ENCODE data around the gene MRPL53. TPM values are rescaled to one million over a fixed set of nuclear protein-coding genes. Genes with fewer than 3 reads are reported as not detected.
A peak's percentile ranks its signal among the peaks of the same experiment; 100 is the strongest.
"Not testable (repeated sequence)": the region's sequence is repeated elsewhere in the genome, so short reads cannot be mapped to it uniquely, and the experiment has no call there.

MRPL53 gene
- total and polyA plus RNA-seq, 4 donors, result 23.3 to 106 (median 70.7) TPM

DNA sequence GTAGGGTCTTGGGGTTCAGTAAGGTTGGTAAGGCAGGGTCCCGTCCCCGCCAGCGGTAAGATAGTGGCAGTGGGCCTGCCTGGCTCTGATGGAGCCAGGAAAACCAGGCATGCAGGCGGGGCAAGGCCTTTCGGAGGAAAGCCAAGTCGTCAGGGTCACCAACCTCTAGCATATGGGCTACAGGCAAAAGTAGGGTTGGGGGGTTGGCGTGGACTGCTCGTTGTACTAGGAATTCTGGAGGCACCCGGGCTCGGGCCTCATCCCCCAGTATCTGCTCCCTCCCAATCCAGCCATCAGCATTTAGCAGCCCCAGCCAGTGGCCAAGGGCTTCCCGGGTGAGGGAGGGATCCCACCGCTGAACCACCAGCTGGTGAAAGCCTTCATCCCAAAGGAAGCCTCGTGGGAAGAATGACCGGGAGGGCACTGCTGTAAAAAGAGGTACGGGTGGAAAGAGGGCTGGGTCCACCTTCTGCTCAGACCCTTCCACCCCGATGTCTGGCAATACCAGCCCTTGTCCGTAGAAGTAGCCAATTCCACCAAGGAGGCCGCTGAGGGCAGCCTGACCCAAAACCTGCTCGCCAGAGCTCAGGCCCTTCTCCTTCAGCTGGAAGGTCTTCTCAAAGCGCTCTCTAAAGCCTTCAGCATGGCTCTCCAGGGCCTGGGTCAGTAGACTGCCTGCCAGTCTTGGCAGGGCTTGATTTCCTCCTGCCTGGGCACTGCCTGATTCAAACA, 10.3 kb downstream of the MRPL53 start:
- DNase-seq, result no peak
- Histone ChIP-seq H3K4me1 (ENCODE audit: control insufficient read depth in 5 of 5, insufficient read depth in 5 of 5, low read length in 5 of 5) (peaks cover 6 to 13% (median 10%) of the 10 kb centered on the region in 5 donors), H3K36me3 (ENCODE audit: control insufficient read depth in 4 of 4, insufficient read depth in 4 of 4, low read length in 4 of 4) (peaks cover 4 to 15% (median 7%) of the 10 kb centered on the region in 4 donors), H3K27me3 (ENCODE audit: control insufficient read depth in 3 of 3, insufficient read depth in 3 of 3, low read length in 2 of 3) (no peaks in the 10 kb centered on the region), H3K4me3 (no peak overlapping the region), H3K27ac (ENCODE audit: low read depth in 1 of 2, low read length in 1 of 2) (no peak overlapping the region), H3K9ac (ENCODE audit: insufficient read depth in 1 of 2, low read length in 2 of 2) (no peak overlapping the region), H3K9me3 (ENCODE audit: control insufficient read depth in 4 of 4, insufficient read depth in 3 of 4, low read length in 3 of 4) (no peaks in the 10 kb centered on the region)
- no peak for TF ChIP-seq CTCF (IDR thresholded peaks at IDR 0.05; ENCODE audit: control extremely low read depth, extremely low read depth)
- 94 to 95% methylated on average over 20 of the region's 20 CpGs for WGBS, 2 donors
- ATAC-seq (ENCODE audit: insufficient read depth, low FRiP score), result no peak

DNA sequence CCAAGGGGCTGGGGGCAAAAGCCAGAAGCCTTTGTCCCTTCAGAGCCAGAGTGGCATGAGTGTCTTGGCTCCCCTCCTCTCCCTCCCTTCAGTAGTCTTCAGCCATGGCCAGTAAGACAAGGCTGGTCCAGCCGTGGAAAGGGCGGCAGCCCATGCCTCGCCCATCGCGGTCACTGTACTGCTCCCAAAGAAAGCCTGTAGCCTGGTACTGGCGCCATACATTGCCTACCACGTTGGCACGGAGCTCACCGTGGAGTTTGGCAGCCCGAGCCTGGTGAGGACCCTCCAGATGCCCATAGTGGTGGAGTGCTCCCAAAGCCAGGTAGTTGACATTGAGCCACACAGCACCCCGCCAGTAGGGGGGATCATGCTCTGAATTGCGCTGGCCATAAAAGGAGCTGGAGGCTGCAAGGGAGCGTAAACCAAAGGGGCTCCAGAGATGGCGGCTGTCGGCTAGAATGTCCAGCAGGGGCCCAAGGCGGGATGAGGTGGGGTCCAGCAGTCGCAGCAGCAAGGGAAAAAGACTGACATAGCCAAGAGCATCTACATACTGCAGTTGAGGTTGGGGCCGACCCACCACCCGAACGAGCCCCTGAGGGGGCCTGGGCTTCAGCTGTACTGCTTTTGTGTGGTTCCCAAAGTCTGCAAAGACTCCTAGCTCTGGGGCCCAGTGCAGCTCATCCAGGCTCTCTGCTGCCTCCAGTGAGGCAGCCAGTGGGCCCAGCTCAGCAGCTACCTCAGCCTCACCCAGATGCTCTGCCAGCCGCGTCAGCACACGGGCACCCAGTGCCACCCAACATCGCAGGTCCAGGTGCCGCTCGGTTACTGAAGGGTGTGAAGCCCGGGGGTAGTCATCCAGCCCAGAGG, 11.1 kb downstream of the MRPL53 start:
- Histone ChIP-seq H3K27me3 (ENCODE audit: control insufficient read depth in 3 of 3, insufficient read depth in 3 of 3, low read length in 2 of 3) (no peaks in the 10 kb centered on the region), H3K36me3 (ENCODE audit: control insufficient read depth in 4 of 4, insufficient read depth in 4 of 4, low read length in 4 of 4) (peaks cover 4 to 15% (median 7%) of the 10 kb centered on the region in 4 donors), H3K4me3 (no peak overlapping the region), H3K9me3 (ENCODE audit: control insufficient read depth in 4 of 4, insufficient read depth in 3 of 4, low read length in 3 of 4) (no peaks in the 10 kb centered on the region), H3K4me1 (ENCODE audit: control insufficient read depth in 5 of 5, insufficient read depth in 5 of 5, low read length in 5 of 5) (peaks cover 9 to 21% (median 13%) of the 10 kb centered on the region in 5 donors), H3K9ac (ENCODE audit: insufficient read depth in 1 of 2, low read length in 2 of 2) (no peak overlapping the region), H3K27ac (ENCODE audit: low read depth in 1 of 2, low read length in 1 of 2) (no peak overlapping the region)
- ATAC-seq (ENCODE audit: insufficient read depth, low FRiP score) (no peak), DNase-seq (peak in 1 of 3 donors; percentile 14)
- WGBS, 2 donors, result 93 to 95% methylated on average over 27 of the region's 27 CpGs
- TF ChIP-seq CTCF (IDR thresholded peaks at IDR 0.05; ENCODE audit: control extremely low read depth, extremely low read depth), result no peak

DNA sequence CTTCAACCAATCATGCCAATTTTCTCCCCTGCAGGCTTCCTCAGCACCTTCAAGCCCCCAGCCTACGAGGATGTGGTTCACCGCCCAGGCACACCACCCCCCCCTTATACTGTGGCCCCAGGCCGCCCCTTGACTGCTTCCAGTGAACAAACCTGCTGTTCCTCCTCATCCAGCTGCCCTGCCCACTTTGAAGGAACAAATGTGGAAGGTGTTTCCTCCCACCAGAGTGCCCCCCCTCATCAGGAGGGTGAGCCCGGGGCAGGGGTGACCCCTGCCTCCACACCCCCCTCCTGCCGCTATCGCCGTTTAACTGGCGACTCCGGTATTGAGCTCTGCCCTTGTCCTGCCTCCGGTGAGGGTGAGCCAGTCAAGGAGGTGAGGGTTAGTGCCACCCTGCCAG, 12.3 kb downstream of the MRPL53 start:
- WGBS, 2 donors, result 84 to 86% methylated on average over 10 of the region's 10 CpGs
- not testable (repeated sequence) for H3K27ac ChIP-seq (ENCODE audit: low read depth in 1 of 2, low read length in 1 of 2); DNase-seq; H3K9ac ChIP-seq (ENCODE audit: insufficient read depth in 1 of 2, low read length in 2 of 2); H3K4me3 ChIP-seq; H3K27me3 ChIP-seq (ENCODE audit: control insufficient read depth in 3 of 3, insufficient read depth in 3 of 3, low read length in 2 of 3); H3K9me3 ChIP-seq (ENCODE audit: control insufficient read depth in 4 of 4, insufficient read depth in 3 of 4, low read length in 3 of 4); ATAC-seq (ENCODE audit: insufficient read depth, low FRiP score)
- peaks cover 6 to 15% (median 7%) of the 10 kb centered on the region in 4 donors for H3K36me3 ChIP-seq (ENCODE audit: control insufficient read depth in 4 of 4, insufficient read depth in 4 of 4, low read length in 4 of 4)
- peaks cover 10 to 33% (median 15%) of the 10 kb centered on the region in 5 donors for H3K4me1 ChIP-seq (ENCODE audit: control insufficient read depth in 5 of 5, insufficient read depth in 5 of 5, low read length in 5 of 5)

GRCh38 chr2:74459503-74460118, 12.9 kb downstream of the MRPL53 start:
- H3K9me3 ChIP-seq (ENCODE audit: control insufficient read depth in 4 of 4, insufficient read depth in 3 of 4, low read length in 3 of 4); H3K27ac ChIP-seq (ENCODE audit: low read depth in 1 of 2, low read length in 1 of 2); DNase-seq; H3K9ac ChIP-seq (ENCODE audit: insufficient read depth in 1 of 2, low read length in 2 of 2); ATAC-seq (ENCODE audit: insufficient read depth, low FRiP score); H3K4me3 ChIP-seq; H3K27me3 ChIP-seq (ENCODE audit: control insufficient read depth in 3 of 3, insufficient read depth in 3 of 3, low read length in 2 of 3): not testable (repeated sequence)
- Histone ChIP-seq H3K4me1 (ENCODE audit: control insufficient read depth in 5 of 5, insufficient read depth in 5 of 5, low read length in 5 of 5) (peaks cover 10 to 34% (median 15%) of the 10 kb centered on the region in 5 donors), H3K36me3 (ENCODE audit: control insufficient read depth in 4 of 4, insufficient read depth in 4 of 4, low read length in 4 of 4) (peaks cover 6 to 15% (median 7%) of the 10 kb centered on the region in 4 donors)
- WGBS, 2 donors, result 78 to 81% methylated on average over 13 of the region's 13 CpGs

Measured in lung (tissue), 12 donors.